ENCODE data around the gene SH3RF3. TPM values are rescaled to one million over a fixed set of nuclear protein-coding genes. Genes with fewer than 3 reads are reported as not detected.

The SH3RF3 gene
- total RNA-seq, 4 donors from 2014 or later, result 5.3 to 10.0 (median 8.0) TPM

DNA sequence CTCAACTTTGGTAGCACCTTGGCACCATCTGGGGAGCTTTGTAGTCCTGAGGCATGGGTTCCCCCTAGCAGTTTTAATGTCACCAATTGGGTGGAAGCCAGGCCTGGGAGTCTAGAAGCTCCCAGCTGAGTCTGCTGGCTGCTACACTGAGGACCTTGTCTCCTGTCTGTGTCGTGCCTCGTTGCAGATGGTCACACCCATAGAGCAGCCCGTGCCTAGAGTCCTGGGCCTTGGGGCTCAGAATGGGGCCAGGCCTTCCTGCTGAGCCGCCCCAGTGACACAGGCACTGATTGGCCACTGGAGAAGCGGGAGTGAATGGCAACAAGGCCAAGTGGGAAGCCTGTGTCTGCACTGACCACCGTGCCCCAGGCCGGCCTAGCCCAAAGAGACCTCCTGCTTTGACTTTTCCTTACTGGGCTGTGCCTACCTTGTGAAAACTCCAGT, 113.2 kb downstream of the SH3RF3 start:
- TF ChIP-seq CTCF (IDR thresholded peaks at IDR 0.05; ENCODE audit: low read depth), result no peak

DNA sequence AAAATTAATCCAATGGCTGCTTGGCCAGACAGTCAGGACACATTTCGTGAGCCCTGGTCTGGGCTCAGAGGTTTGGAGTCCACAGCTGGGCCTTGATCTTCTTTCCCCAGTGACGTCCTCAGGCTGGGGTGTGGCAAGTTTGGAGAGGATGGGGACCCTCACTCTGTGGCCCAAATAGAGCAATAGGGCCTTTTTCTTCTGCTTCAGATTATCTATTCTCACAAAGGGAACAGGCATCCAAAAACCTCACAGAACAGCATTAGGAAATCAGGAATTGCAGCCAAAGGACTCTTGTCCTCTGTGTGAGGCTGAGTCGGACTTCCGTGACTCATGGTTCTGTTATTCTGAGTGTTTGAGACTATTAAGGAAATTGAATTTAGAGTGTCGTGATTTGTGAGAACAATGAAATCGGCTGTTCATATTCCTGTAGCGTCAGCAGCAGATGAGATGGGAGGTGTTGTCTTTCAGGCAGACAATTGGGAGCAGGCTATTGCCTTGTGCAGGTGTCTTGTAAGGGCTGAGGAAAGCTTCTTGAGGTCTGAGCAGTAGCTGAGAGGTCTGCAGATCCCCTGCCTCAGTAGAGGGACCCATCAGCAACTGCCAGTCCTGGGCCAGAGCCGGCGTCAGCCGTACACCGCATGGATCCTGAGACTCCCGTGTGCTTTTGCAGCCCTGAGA, 113.8 kb downstream of the SH3RF3 start:
- no peak for TF ChIP-seq CTCF (IDR thresholded peaks at IDR 0.05; ENCODE audit: low read depth)

DNA sequence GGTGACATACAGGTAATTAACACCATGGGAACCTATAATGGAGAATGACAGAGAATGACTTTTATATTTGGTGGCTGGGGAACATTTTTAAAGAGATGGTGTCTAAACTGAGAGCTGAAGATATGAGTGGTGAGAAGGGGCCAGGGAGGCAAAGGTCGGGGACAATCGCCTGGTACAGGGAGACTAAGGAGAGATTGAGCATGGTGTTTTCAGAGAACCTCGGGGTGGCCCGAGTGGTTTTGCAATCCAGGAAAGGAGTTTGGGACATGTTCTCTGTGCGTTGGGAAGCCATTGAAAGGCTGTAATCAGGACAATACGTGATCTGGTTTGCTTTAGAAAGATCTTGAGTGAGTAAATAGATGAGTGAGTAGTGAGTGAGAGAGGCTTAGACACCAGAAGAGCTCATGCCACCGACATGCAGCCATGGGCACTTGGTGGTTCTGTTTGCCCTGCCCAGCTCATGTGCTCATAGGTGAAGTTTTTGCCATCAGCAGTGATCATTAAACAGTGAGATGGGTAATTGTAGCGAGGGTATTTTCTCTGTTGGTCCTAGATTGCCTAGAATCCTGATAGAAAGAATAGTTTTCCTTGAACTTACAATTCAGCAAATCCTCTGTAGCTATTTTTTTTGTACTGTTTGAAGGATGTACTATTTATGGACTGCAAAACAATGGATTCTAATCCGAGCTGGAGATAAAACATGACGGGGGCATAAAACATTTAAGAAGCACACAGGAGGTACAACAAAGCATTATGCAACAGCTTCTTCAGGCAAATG, 114.7 kb downstream of the SH3RF3 start:
- no peak for TF ChIP-seq CTCF (IDR thresholded peaks at IDR 0.05; ENCODE audit: low read depth)

DNA sequence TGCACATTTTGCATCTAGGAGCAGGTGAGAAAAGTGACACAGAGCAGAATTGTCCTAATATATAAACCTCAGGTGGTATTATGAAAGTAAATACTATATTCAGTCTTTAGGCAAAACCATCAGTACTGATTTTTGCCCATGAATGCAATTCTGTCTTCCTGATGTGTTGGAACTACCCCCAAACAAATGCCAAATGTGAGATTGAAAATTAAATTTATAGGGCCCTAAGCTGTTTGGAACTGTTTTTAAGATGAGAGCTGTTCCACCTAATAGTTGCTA, 115.2 kb downstream of the SH3RF3 start:
- no peak for TF ChIP-seq CTCF (IDR thresholded peaks at IDR 0.05; ENCODE audit: low read depth)

DNA sequence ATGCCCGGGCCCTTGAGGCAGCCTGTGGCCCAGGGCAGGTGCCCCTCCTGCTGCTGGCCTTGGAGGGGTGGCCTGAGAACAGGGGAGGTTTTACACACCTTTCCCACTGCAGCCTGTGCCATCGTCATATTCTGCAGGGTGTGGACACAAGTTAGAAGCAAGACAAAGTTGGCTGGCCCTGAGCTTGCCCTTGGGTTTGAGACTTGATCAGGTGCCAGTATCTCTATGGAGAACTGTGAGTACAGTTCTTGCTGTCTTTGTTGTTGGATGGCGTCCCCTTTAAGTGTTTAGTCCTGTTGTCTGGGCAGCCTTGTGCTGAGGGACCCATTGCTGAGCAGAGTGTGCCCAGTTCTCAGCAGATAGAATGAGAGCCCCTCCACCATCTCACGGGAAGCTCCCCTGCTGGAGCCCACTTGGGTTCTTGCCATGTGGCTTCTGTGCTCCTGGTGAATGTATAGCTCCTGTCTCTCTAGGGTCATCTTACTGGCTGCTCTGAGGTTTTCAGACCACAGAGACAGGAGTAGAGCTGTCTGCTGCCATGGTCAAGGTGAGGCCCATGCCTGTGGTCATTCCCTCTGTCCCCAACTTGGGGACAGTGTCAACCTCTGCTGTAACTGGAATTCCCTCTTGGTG, 115.9 kb downstream of the SH3RF3 start:
- TF ChIP-seq CTCF (IDR thresholded peaks at IDR 0.05; ENCODE audit: low read depth), result no peak

DNA sequence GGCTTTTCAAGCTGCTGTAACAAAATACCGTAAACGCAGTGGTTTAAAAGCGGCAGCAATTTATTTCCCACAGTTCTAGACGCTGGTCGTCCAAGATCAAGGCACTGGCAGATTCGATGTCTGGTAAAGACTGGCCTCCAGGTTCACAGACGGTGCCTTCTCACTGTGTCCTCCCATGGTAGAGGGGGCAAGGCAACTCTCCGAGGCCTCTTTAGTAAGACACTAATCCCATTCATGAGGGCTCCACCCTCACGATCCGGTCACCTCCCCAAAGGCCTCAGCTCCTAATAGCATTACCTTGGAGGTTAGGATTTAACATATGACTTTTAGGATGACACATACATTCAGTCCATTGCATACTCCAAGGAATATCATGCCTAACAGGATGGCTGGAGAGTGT, 117.2 kb downstream of the SH3RF3 start:
- no peak for TF ChIP-seq CTCF (IDR thresholded peaks at IDR 0.05; ENCODE audit: low read depth)

- TF ChIP-seq CTCF (IDR thresholded peaks at IDR 0.05; ENCODE audit: low read depth), result no peak
Measured at GRCh38 chr2:109246616-109247015, 117.6 kb downstream of the SH3RF3 start.
